Amniotic stem cell (primary cell): ENCODE data around the gene AIG1.
"Not testable (repeated sequence)": the region's sequence is repeated elsewhere in the genome, so short reads cannot be mapped to it uniquely, and the experiment has no call there.

Source experiments
- DNase-seq: peaks from one replicate; lab custom pipeline; 2025; lab: John Stamatoyannopoulos, UW

Gene AIG1

GRCh38 chr6:143166247-143166695 lies 105.6 kb downstream of the AIG1 start:
- DNase-seq = no peak

GRCh38 chr6:143167224-143167623 lies 106.5 kb downstream of the AIG1 start:
- DNase-seq = no peak

GRCh38 chr6:143168396-143168816 lies 107.7 kb downstream of the AIG1 start:
- DNase-seq = not testable (repeated sequence)

GRCh38 chr6:143169440-143169839 lies 108.8 kb downstream of the AIG1 start:
- DNase-seq = no peak

- no peak for DNase-seq
Observed at GRCh38 chr6:143174516-143174915, 113.8 kb downstream of the AIG1 start.

GRCh38 chr6:143174951-143175350 lies 114.3 kb downstream of the AIG1 start:
- no peak for DNase-seq

GRCh38 chr6:143176090-143177021 lies 115.7 kb downstream of the AIG1 start:
- DNase-seq = peak; percentile 44

- DNase-seq = no peak
Observed at GRCh38 chr6:143177706-143178105, 117.0 kb downstream of the AIG1 start.

GRCh38 chr6:143179096-143179495 lies 118.4 kb downstream of the AIG1 start:
- DNase-seq = no peak

GRCh38 chr6:143179901-143180612 lies 119.4 kb downstream of the AIG1 start:
- DNase-seq = no peak

- no peak for DNase-seq
Observed at GRCh38 chr6:143180826-143181225, 120.1 kb downstream of the AIG1 start.

- no peak for DNase-seq
Observed at GRCh38 chr6:143183666-143184065, 123.0 kb downstream of the AIG1 start.

GRCh38 chr6:143185288-143185687 lies 124.6 kb downstream of the AIG1 start:
- DNase-seq = no peak

GRCh38 chr6:143187238-143187923 lies 126.7 kb downstream of the AIG1 start:
- DNase-seq = no peak

GRCh38 chr6:143188292-143188691 lies 127.6 kb downstream of the AIG1 start:
- no peak for DNase-seq

- DNase-seq = no peak
Observed at GRCh38 chr6:143191361-143191760, 130.7 kb downstream of the AIG1 start.

GRCh38 chr6:143192766-143193165 lies 132.1 kb downstream of the AIG1 start:
- DNase-seq = no peak

GRCh38 chr6:143193571-143194094 lies 132.9 kb downstream of the AIG1 start:
- DNase-seq = no peak

GRCh38 chr6:143194095-143194589 lies 133.5 kb downstream of the AIG1 start:
- no peak for DNase-seq

GRCh38 chr6:143195349-143195845 lies 134.7 kb downstream of the AIG1 start:
- no peak for DNase-seq

GRCh38 chr6:143196525-143197225 lies 136.0 kb downstream of the AIG1 start:
- DNase-seq = no peak
